Heart left ventricle (tissue), 16 donors: Measurements from ENCODE around the gene DUSP16. TPM values are rescaled to one million over a fixed set of nuclear protein-coding genes. Genes with fewer than 3 reads are reported as not detected.
A peak's percentile ranks its signal among the peaks of the same experiment; 100 is the strongest.
"Not testable (repeated sequence)": the region's sequence is repeated elsewhere in the genome, so short reads cannot be mapped to it uniquely, and the experiment has no call there.

ENCODE experiments used
- ATAC-seq, 4 donors: fragments of 200-7000 bp; cut with Tn5 transposase; one replicate each; pipeline ENCODE4 v1.9.1; 2020 to 2022; ENCODE audit warnings: moderate library complexity in 4 of 4, mild to moderate bottlenecking in 3 of 4, moderate number of reproducible peaks in 1 of 4
- DNase-seq, 5 donors: peaks; one replicate each; pipeline ENCODE4 v3.0.0-alpha.2; 2020
- H3K27ac ChIP-seq, 12 donors: fragments of 200-600 bp; sonication (generic) in 4 of 12; one replicate each; pipeline versions ENCODE4 v1.5.0 to v1.8.0; 2016 to 2022; ENCODE audit warnings: mild to moderate bottlenecking in 2 of 12
- H3K27me3 ChIP-seq, 9 donors: fragments of 200-600 bp; sonication (generic) in 2 of 9; one replicate each; pipeline versions ENCODE4 v1.5.1 to v1.8.0; 2016 to 2022; ENCODE audit warnings: mild to moderate bottlenecking in 3 of 9
- H3K36me3 ChIP-seq, 9 donors: fragments of 200-600 bp; sonication (generic) in 2 of 9; one replicate each; pipeline versions ENCODE4 v1.5.0 to v1.8.0; 2018 to 2022; ENCODE audit warnings: mild to moderate bottlenecking in 2 of 9
- H3K4me1 ChIP-seq, 12 donors: fragments of 200-600 bp; sonication (generic) in 4 of 12; one replicate each; pipeline versions ENCODE4 v1.5.0 to v1.8.0; 2016 to 2022; ENCODE audit warnings: mild to moderate bottlenecking in 3 of 12
- H3K4me3 ChIP-seq, 12 donors: fragments of 200-600 bp; sonication (generic) in 4 of 12; one replicate each; pipeline versions ENCODE4 v1.5.0 to v1.8.0; 2017 to 2022; ENCODE audit warnings: mild to moderate bottlenecking in 9 of 12, moderate library complexity in 4 of 12
- H3K9me3 ChIP-seq, 12 donors: fragments of 200-600 bp; sonication (generic) in 4 of 12; one replicate each; pipeline versions ENCODE4 v1.5.0 to v1.8.0; 2016 to 2022; ENCODE audit warnings: mild to moderate bottlenecking in 1 of 12
- POLR2A ChIP-seq, 2 donors: fragments of 450-650 bp; IDR thresholded peaks; one replicate each; pipeline ENCODE4 v1.6.1; 2017; ENCODE audit warnings: antibody characterized with exemption in 2 of 2, mild to moderate bottlenecking in 2 of 2, moderate library complexity in 2 of 2
- WGBS, 4 donors: extraction: QIAGEN DNeasy Blood & Tissue Kit in 2 of 4; methylation state at CpG; one replicate each; pipeline versions ENCODE4 v1.1.5 to v1.1.7; 2013 to 2018; 5-methylcytosine and 5-hydroxymethylcytosine counted together
- intact Hi-C, 10 donors: fragments of 100-400 bp; cut with DNase I; formaldehyde crosslinking; loops; one replicate each; pipeline versions ENCODE4 v1.11.1 to v1.14.2; 2022
- polyA plus RNA-seq, 2 donors: library from polyadenylated mRNA; stranded (reverse); fragments of 200-250 nt; gene quantifications; one replicate each; pipeline ENCODE4 v1.2.3, GENCODE V29; 2013
- total RNA-seq, 9 donors: library from RNA; depleted of rRNA in 2 of 9; stranded (reverse); fragments of >200 nt in 2 of 9; fragmentation: NEBNext Ultra II Directional in 3 of 9; extraction: Animal tissue kit (Norgen Biotek cat#: 25700) in 3 of 9; gene quantifications; one replicate each; pipeline versions ENCODE4 v1.1.0 to v1.2.4, GENCODE V29; 2016 to 2023
- TF ChIP-seq, protein P1 (sequence below), 12 donors: fragments of 200-600 bp; sonication (generic) in 4 of 12; IDR thresholded peaks; one replicate each; pipeline versions ENCODE4 v1.5.0 to v1.8.0; 2018 to 2022; ENCODE audit warnings: antibody characterized with exemption in 12 of 12, mild to moderate bottlenecking in 5 of 12
- donor health status: ischemic (EF 13 %, LVEDD 7.1; RV severe dilation, severe dysfunction).
- donor health status: healthy with polysubstance abuse.
- donor health status: DM: no; HTN: yes; CAD: no.
- donor health status: DM: no; HTN: no; CAD: no.
- donor health status: ischemic (EF 25% LVEDD 6.9; RV normal size, moderate dysfunction).
- donor health status: ischemic (EF 25% LVEDD 5.7; RV mildly dilated, moderate dysfunction).
- donor health status: healthy.
- donor health status: DM: yes; HTN: yes; CAD: no.
- donor health status: ischemic (EF 35%, LVEDD 5.7; RV mildly dilated, moderate dysfunction).
- donor health status: nonischemic (EF 11% LVEDD 7.7; RV severe dilation, severe dysfunction).
- donor health status: DM: yes; HTN: yes; CAD: no.
- donor health status: PGD.
- donor health status: ischemic (EF 29% LVEDD 5.4; RV normal size, mild dysfunction).
- donor health status: nonischemic (EF 23%, LVEDD 6.1; RV moderate dilation, normal function).

DUSP16 gene
- total and polyA plus RNA-seq, 11 donors = 2.5 to 24.7 (median 15.1) TPM

DNA sequence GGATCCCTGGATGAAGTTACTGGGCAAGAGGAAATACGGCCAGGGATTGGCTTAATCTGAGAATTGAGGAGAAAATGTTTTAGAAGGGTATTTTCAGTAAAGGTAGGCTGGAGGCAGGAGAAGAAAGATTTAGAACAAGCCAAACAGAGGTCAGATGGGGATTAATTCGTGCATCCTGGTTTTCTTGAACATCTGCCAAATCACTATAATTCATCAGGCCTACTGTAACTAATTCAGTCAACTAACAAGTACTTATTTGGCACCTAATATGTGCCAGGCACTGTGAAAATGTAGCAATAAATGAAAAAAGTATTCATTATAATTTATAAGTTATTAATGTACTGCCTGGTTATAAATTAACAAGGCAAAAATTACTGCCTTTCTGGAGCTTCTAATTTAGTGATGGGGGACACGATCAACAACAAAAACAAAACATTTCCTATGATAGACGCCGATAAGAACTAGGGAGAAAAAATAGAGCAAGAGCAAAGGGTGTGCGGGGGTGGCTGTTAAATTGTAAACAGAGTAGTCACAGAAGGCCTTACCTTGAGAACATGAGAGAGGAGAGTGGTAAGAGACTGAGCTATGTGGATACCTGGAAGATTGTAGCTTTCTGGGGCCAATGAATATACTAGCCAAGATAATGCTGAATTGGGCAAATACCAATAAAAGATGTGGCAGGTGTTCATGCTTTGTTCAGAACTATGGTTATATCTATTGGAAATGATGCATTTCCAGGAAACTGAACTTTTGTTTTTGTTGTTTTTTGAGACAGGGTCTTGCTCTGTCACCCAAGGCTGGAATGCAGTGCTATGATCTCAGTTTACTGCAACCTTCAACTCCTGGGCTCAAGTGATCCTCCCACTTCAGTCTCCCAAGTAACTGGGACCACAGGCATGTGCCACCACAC, 34.0 kb downstream of the DUSP16 start:
- no peak overlapping the region for H3K4me3 ChIP-seq
- H3K36me3 ChIP-seq = no peaks in the 10 kb centered on the region
- ATAC-seq (no peak), DNase-seq (no peak)
- H3K27ac ChIP-seq = peak overlapping the region in 1 of 12 donors; percentile 33
- peaks cover 4 to 49% (median 32%) of the 10 kb centered on the region in 12 donors for H3K4me1 ChIP-seq
- no peaks in the 10 kb centered on the region for H3K27me3 ChIP-seq
- intact Hi-C loops = no loop called here
- no peaks in the 10 kb centered on the region for H3K9me3 ChIP-seq
- WGBS, 4 donors = 46 to 57% (median 50%) methylated on average over 6 of the region's 6 CpGs
- TF ChIP-seq, protein P1, sequence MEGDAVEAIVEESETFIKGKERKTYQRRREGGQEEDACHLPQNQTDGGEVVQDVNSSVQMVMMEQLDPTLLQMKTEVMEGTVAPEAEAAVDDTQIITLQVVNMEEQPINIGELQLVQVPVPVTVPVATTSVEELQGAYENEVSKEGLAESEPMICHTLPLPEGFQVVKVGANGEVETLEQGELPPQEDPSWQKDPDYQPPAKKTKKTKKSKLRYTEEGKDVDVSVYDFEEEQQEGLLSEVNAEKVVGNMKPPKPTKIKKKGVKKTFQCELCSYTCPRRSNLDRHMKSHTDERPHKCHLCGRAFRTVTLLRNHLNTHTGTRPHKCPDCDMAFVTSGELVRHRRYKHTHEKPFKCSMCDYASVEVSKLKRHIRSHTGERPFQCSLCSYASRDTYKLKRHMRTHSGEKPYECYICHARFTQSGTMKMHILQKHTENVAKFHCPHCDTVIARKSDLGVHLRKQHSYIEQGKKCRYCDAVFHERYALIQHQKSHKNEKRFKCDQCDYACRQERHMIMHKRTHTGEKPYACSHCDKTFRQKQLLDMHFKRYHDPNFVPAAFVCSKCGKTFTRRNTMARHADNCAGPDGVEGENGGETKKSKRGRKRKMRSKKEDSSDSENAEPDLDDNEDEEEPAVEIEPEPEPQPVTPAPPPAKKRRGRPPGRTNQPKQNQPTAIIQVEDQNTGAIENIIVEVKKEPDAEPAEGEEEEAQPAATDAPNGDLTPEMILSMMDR (IDR thresholded peaks at IDR 0.05) = no peak
- TF ChIP-seq POLR2A (IDR thresholded peaks at IDR 0.05) = no peak

- Histone ChIP-seq H3K4me3 (no peak overlapping the region), H3K4me1 (peaks cover 0 to 42% (median 24%) of the 10 kb centered on the region in 12 donors), H3K9me3 (no peaks in the 10 kb centered on the region), H3K36me3 (no peaks in the 10 kb centered on the region), H3K27ac (peak overlapping the region in 1 of 12 donors; percentile 33), H3K27me3 (no peaks in the 10 kb centered on the region)
- 72 to 90% (median 82%) methylated on average over 5 of the region's 5 CpGs for WGBS, 4 donors
- TF ChIP-seq, protein P1 (IDR thresholded peaks at IDR 0.05) = no peak
- no peak for TF ChIP-seq POLR2A (IDR thresholded peaks at IDR 0.05)
- no peak for DNase-seq
- intact Hi-C loops = no loop called here
- ATAC-seq = peak in 2 of 4 donors; percentile 10 to 30
Observed at GRCh38 chr12:12527820-12528296, 34.8 kb downstream of the DUSP16 start.

DNA sequence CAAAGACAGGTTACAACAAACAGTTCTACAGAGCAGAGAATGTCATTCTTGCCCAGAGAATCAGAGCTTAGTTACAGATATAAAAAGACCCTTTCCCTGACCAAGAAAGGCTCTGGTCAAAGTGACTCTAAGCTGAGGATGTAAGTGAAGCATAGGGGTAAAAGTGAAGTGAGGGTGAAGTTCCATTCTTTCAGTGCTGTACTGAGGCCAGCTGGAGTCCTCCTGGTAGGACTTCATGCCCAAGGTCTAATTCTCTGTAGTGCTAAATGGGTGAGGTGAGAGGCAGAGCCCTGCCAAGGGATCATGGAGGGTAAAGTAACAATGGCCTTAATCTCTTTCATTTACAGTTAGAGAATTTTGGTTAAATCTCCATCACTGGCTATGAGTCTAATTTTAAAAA, 38.5 kb downstream of the DUSP16 start:
- Histone ChIP-seq H3K27me3 (no peaks in the 10 kb centered on the region), H3K36me3 (peaks cover 0 to 20% (median 9%) of the 10 kb centered on the region in 9 donors), H3K9me3 (no peaks in the 10 kb centered on the region), H3K27ac (no peak overlapping the region), H3K4me1 (peaks cover 0 to 40% (median 28%) of the 10 kb centered on the region in 12 donors), H3K4me3 (no peak overlapping the region)
- no peak for DNase-seq
- TF ChIP-seq, protein P1 (IDR thresholded peaks at IDR 0.05) = no peak
- no peak for TF ChIP-seq POLR2A (IDR thresholded peaks at IDR 0.05)
- intact Hi-C loops = no loop called here
- ATAC-seq = no peak

DNA sequence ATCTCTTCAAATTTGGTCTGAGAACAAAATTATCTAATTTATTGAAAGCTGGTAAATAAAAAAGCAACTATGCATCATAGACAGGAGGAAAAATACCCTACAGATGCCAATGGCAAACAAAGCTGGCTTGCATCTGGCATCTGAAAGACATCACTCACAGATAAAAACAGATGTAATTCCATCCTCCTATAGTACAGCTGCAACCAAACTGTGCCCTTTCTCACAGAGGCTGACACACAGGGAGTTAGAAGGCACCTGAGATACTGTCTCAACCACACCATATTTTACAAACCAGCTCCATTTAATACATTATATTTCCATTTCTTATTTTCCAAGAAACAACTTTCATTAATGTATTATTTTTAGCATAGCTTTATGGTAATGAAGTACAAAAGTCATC, 39.4 kb downstream of the DUSP16 start:
- Histone ChIP-seq H3K4me1 (peaks cover 0 to 39% (median 25%) of the 10 kb centered on the region in 12 donors), H3K4me3 (no peak overlapping the region), H3K9me3 (no peaks in the 10 kb centered on the region), H3K27ac (no peak overlapping the region), H3K27me3 (no peaks in the 10 kb centered on the region), H3K36me3 (peaks cover 0 to 29% (median 18%) of the 10 kb centered on the region in 9 donors)
- TF ChIP-seq, protein P1 (IDR thresholded peaks at IDR 0.05) = no peak
- no peak for TF ChIP-seq POLR2A (IDR thresholded peaks at IDR 0.05)
- DNase-seq (no peak), ATAC-seq (no peak)
- intact Hi-C loops = no loop called here

- H3K9me3 ChIP-seq, H3K27me3 ChIP-seq, H3K4me3 ChIP-seq, intact Hi-C loops, H3K27ac ChIP-seq, ATAC-seq, DNase-seq: not testable (repeated sequence)
- WGBS, 4 donors = 95 to 99% (median 98%) methylated on average over 4 of the region's 4 CpGs
- Histone ChIP-seq H3K36me3 (peaks cover 0 to 34% (median 24%) of the 10 kb centered on the region in 9 donors), H3K4me1 (peaks cover 0 to 38% (median 19%) of the 10 kb centered on the region in 12 donors)
Observed at GRCh38 chr12:12522657-12523056, 40.0 kb downstream of the DUSP16 start.
